Astrocyte (in vitro differentiated cells and primary cell): ENCODE measurements around the gene SYNE1. TPM values are rescaled to one million over a fixed set of nuclear protein-coding genes. Genes with fewer than 3 reads are reported as not detected.

ENCODE experiments used
- DNase-seq: peaks from one replicate; pipeline ENCODE4 v3.0.0-alpha.2; 2010; ENCODE audit warnings: low read depth
- FAIRE-seq: peaks from 2 replicates; lab custom pipeline; 2011; peaks lifted over from hg19 to GRCh38; lab: Jason Lieb, UNC
- H2AFZ ChIP-seq: 2 replicates; pipeline ENCODE4 v1.6.0; 2012; ENCODE audit warnings: low read depth, low read length, inconsistent platforms
- H3K27ac ChIP-seq: 2 replicates; pipeline ENCODE4 v1.5.1; 2011; ENCODE audit warnings: low read depth, low read length, inconsistent platforms
- H3K27me3 ChIP-seq: 2 replicates; pipeline ENCODE4 v1.6.0; 2011; ENCODE audit warnings: low read length, inconsistent platforms; ENCODE audit not compliant: insufficient read depth
- H3K36me3 ChIP-seq: 2 replicates; pipeline ENCODE4 v1.5.1; 2011; ENCODE audit warnings: low read length, inconsistent platforms; ENCODE audit not compliant: insufficient read depth
- H3K4me1 ChIP-seq: 2 replicates; pipeline ENCODE4 v1.5.1; 2011; ENCODE audit warnings: low read length, inconsistent platforms; ENCODE audit not compliant: insufficient read depth
- H3K4me2 ChIP-seq: 2 replicates; pipeline ENCODE4 v1.6.0; 2012; ENCODE audit warnings: low read length, inconsistent platforms
- H3K4me3 ChIP-seq: 2 replicates; pipeline ENCODE4 v1.5.1; 2011; ENCODE audit warnings: low read depth, mild to moderate bottlenecking, low read length, inconsistent platforms; ENCODE audit not compliant: insufficient read depth
- H3K79me2 ChIP-seq: 2 replicates; pipeline ENCODE4 v1.6.0; 2012; ENCODE audit warnings: mild to moderate bottlenecking, low read length, inconsistent platforms; ENCODE audit not compliant: insufficient read depth
- H3K9ac ChIP-seq: 2 replicates; pipeline ENCODE4 v1.6.0; 2012; ENCODE audit warnings: mild to moderate bottlenecking, low read length, inconsistent platforms
- H3K9me3 ChIP-seq: 2 replicates; pipeline ENCODE4 v1.5.1; 2012; ENCODE audit warnings: low read depth, mild to moderate bottlenecking, low read length, inconsistent platforms; ENCODE audit not compliant: insufficient read depth
- H4K20me1 ChIP-seq: 2 replicates; pipeline ENCODE4 v1.6.0; 2012; ENCODE audit warnings: low read length, inconsistent platforms; ENCODE audit not compliant: insufficient read depth
- H3K27ac Mint-ChIP-seq: one replicate; pipeline ENCODE4 v1.8.0; 2021; ENCODE audit warnings: mild to moderate bottlenecking, mixed read lengths; ENCODE audit not compliant: unreplicated experiment
- H3K27me3 Mint-ChIP-seq: one replicate; pipeline ENCODE4 v1.8.0; 2021; ENCODE audit warnings: low read depth, mixed read lengths; ENCODE audit not compliant: unreplicated experiment
- H3K36me3 Mint-ChIP-seq: one replicate; pipeline ENCODE4 v1.8.0; 2021; ENCODE audit warnings: low read depth, mixed read lengths; ENCODE audit not compliant: unreplicated experiment
- H3K4me1 Mint-ChIP-seq: one replicate; pipeline ENCODE4 v1.8.0; 2021; ENCODE audit warnings: low read depth, mixed read lengths; ENCODE audit not compliant: unreplicated experiment
- H3K4me3 Mint-ChIP-seq: one replicate; pipeline ENCODE4 v1.8.0; 2021; ENCODE audit warnings: mild to moderate bottlenecking, moderate library complexity, mixed read lengths; ENCODE audit not compliant: unreplicated experiment
- H3K9me3 Mint-ChIP-seq: one replicate; pipeline ENCODE4 v1.8.0; 2021; ENCODE audit warnings: mild to moderate bottlenecking, mixed read lengths; ENCODE audit not compliant: unreplicated experiment
- CTCF ChIP-seq: IDR thresholded peaks from 2 replicates; pipeline ENCODE4 v1.5.1; 2011; ENCODE audit warnings: low read depth, mild to moderate bottlenecking, inconsistent platforms, low read length, moderate library complexity; ENCODE audit not compliant: insufficient read depth
- EZH2 ChIP-seq: IDR thresholded peaks from 2 replicates; pipeline ENCODE4 v1.6.1; 2012; ENCODE audit warnings: mild to moderate bottlenecking, low read length, inconsistent platforms; ENCODE audit not compliant: insufficient read depth
- total RNA-seq: library from RNA; stranded (reverse); gene quantifications from 2 replicates; pipeline ENCODE4 v1.2.1, GENCODE V29; 2021

SYNE1 gene
- total RNA-seq, 1 donor from 2014 or later = 66.5 TPM

- Mint-ChIP-seq H3K36me3 (peaks cover 23% of the 10 kb centered on the region), H3K27me3 (no peaks in the 10 kb centered on the region), H3K9me3 (no peaks in the 10 kb centered on the region), H3K27ac (no peak overlapping the region), H3K4me1 (peaks cover 19% of the 10 kb centered on the region), H3K4me3 (no peak overlapping the region)
- Histone ChIP-seq H3K27me3 (no peaks in the 10 kb centered on the region), H3K4me1 (peaks cover 29% of the 10 kb centered on the region), H2AFZ (no peak overlapping the region), H3K27ac (no peak overlapping the region), H3K4me2 (no peak overlapping the region), H3K4me3 (no peak overlapping the region), H3K36me3 (peaks cover 27% of the 10 kb centered on the region), H3K79me2 (no peaks in the 10 kb centered on the region), H3K9me3 (no peaks in the 10 kb centered on the region), H4K20me1 (no peaks in the 10 kb centered on the region), H3K9ac (no peak overlapping the region)
- FAIRE-seq (no peak), DNase-seq (no peak)
- TF ChIP-seq EZH2 (no peak), CTCF (peak; percentile 59)
These were observed 369.0 kb downstream of the SYNE1 start for GRCh38 chr6:152267967-152268845.

- Mint-ChIP-seq H3K9me3 (no peaks in the 10 kb centered on the region), H3K27me3 (no peaks in the 10 kb centered on the region), H3K27ac (no peak overlapping the region), H3K4me3 (no peak overlapping the region), H3K36me3 (peaks cover 22% of the 10 kb centered on the region), H3K4me1 (peaks cover 12% of the 10 kb centered on the region)
- no peak overlapping the region for H3K27ac ChIP-seq
- no peak for FAIRE-seq
- H3K4me3 ChIP-seq = no peak overlapping the region
- no peaks in the 10 kb centered on the region for H3K79me2 ChIP-seq
- H3K4me2 ChIP-seq = no peak overlapping the region
- H3K36me3 ChIP-seq = peaks cover 31% of the 10 kb centered on the region
- peaks cover 3% of the 10 kb centered on the region for H4K20me1 ChIP-seq
- no peak for DNase-seq
- TF ChIP-seq CTCF = no peak
- TF ChIP-seq EZH2 = no peak
- no peaks in the 10 kb centered on the region for H3K9me3 ChIP-seq
- H3K27me3 ChIP-seq = no peaks in the 10 kb centered on the region
- H3K9ac ChIP-seq = no peak overlapping the region
- H2AFZ ChIP-seq = no peak overlapping the region
- peaks cover 6% of the 10 kb centered on the region for H3K4me1 ChIP-seq
These were observed 371.5 kb downstream of the SYNE1 start for GRCh38 chr6:152265651-152266050.

- Mint-ChIP-seq H3K36me3 (peaks cover 29% of the 10 kb centered on the region), H3K27me3 (no peaks in the 10 kb centered on the region), H3K9me3 (no peaks in the 10 kb centered on the region), H3K4me3 (no peak overlapping the region), H3K27ac (no peak overlapping the region), H3K4me1 (no peaks in the 10 kb centered on the region)
- Histone ChIP-seq H3K79me2 (no peaks in the 10 kb centered on the region), H3K9ac (no peak overlapping the region), H3K27me3 (no peaks in the 10 kb centered on the region), H3K4me3 (no peak overlapping the region), H2AFZ (no peak overlapping the region), H3K27ac (no peak overlapping the region), H3K36me3 (peaks cover 38% of the 10 kb centered on the region), H4K20me1 (peaks cover 3% of the 10 kb centered on the region), H3K9me3 (no peaks in the 10 kb centered on the region), H3K4me2 (no peak overlapping the region), H3K4me1 (no peaks in the 10 kb centered on the region)
- no peak for TF ChIP-seq EZH2
- TF ChIP-seq CTCF = no peak
- FAIRE-seq (no peak), DNase-seq (no peak)
These were observed 373.6 kb downstream of the SYNE1 start for GRCh38 chr6:152263582-152263981.
